Calu3 (cell line): ENCODE results near the gene USP15. TPM values are rescaled to one million over a fixed set of nuclear protein-coding genes. Genes with fewer than 3 reads are reported as not detected.

Experiments
- BruUV-seq: library from RNA; stranded (reverse); fragments of 400-500 nt; replicated peaks from 2 replicates; lab custom pipeline; 2021; lab: Mats Ljungman, UMichigan
- CTCF ChIA-PET: fragments of 300-600 bp; sonication (Branson Sonifier 250); formaldehyde crosslinking; loops from one replicate; lab custom pipeline; 2022; ENCODE audit warnings: antibody characterized with exemption; lab: Charles Lee
- DNase-seq: peaks from one replicate; pipeline ENCODE4 v3.0.0; 2022
- H3K27ac Mint-ChIP-seq: one replicate; pipeline ENCODE4 v1.8.0; 2022; ENCODE audit warnings: mixed read lengths; ENCODE audit not compliant: unreplicated experiment
- H3K27me3 Mint-ChIP-seq: one replicate; pipeline ENCODE4 v1.8.0; 2022; ENCODE audit warnings: mixed read lengths; ENCODE audit not compliant: unreplicated experiment
- H3K36me3 Mint-ChIP-seq: one replicate; pipeline ENCODE4 v1.8.0; 2022; ENCODE audit warnings: mild to moderate bottlenecking, moderate library complexity, mixed read lengths; ENCODE audit not compliant: insufficient read depth, unreplicated experiment
- H3K4me1 Mint-ChIP-seq: one replicate; pipeline ENCODE4 v1.8.0; 2022; ENCODE audit warnings: mild to moderate bottlenecking, low read depth, mixed read lengths; ENCODE audit not compliant: unreplicated experiment
- H3K4me3 Mint-ChIP-seq: one replicate; pipeline ENCODE4 v1.8.0; 2022; ENCODE audit warnings: mild to moderate bottlenecking, low read depth, moderate library complexity, mixed read lengths; ENCODE audit not compliant: unreplicated experiment
- H3K9me3 Mint-ChIP-seq: one replicate; pipeline ENCODE4 v1.8.0; 2022; ENCODE audit warnings: low read depth, mixed read lengths; ENCODE audit not compliant: unreplicated experiment
- CTCF ChIP-seq: fragments of 200-600 bp; IDR thresholded peaks from one replicate; pipeline ENCODE4 v1.8.0; 2022; ENCODE audit warnings: antibody characterized with exemption; ENCODE audit not compliant: unreplicated experiment
- intact Hi-C: fragments of 100-400 bp; cut with micrococcal nuclease; formaldehyde crosslinking; loops from one replicate; pipeline ENCODE4 v1.10.0; 2022; ENCODE audit not compliant: unreplicated experiment
- total RNA-seq: library from RNA; stranded (reverse); gene quantifications from 2 replicates; pipeline ENCODE4 v1.2.3, GENCODE V29; 2022

USP15 gene
- total RNA-seq, 1 experiment from 2014 or later, result 66.1 TPM

- H3K27me3 Mint-ChIP-seq, result no peaks in the 10 kb centered on the region
- H3K27ac Mint-ChIP-seq, result no peak overlapping the region
- no TSS peak for BruUV-seq
- H3K9me3 Mint-ChIP-seq, result no peaks in the 10 kb centered on the region
- H3K4me3 Mint-ChIP-seq, result no peak overlapping the region
- H3K36me3 Mint-ChIP-seq, result peaks cover 5% of the 10 kb centered on the region
- H3K4me1 Mint-ChIP-seq, result no peaks in the 10 kb centered on the region
- no peak for DNase-seq
- CTCF ChIA-PET, result no interaction called here
- no peak for TF ChIP-seq CTCF
- intact Hi-C loops, result no loop called here
Measured at GRCh38 chr12:62400135-62400534, 139.9 kb downstream of the USP15 start.

- no TSS peak for BruUV-seq
- CTCF ChIA-PET, result no interaction called here
- Mint-ChIP-seq H3K36me3 (no peaks in the 10 kb centered on the region), H3K4me1 (no peaks in the 10 kb centered on the region), H3K27ac (no peak overlapping the region), H3K27me3 (no peaks in the 10 kb centered on the region), H3K4me3 (no peak overlapping the region), H3K9me3 (no peaks in the 10 kb centered on the region)
- intact Hi-C loops, result no loop called here
- DNase-seq, result no peak
- TF ChIP-seq CTCF, result no peak
Measured at GRCh38 chr12:62401631-62402030, 141.4 kb downstream of the USP15 start.

- Mint-ChIP-seq H3K9me3 (no peaks in the 10 kb centered on the region), H3K27me3 (no peaks in the 10 kb centered on the region), H3K27ac (no peak overlapping the region), H3K36me3 (no peaks in the 10 kb centered on the region), H3K4me1 (no peaks in the 10 kb centered on the region), H3K4me3 (no peak overlapping the region)
- DNase-seq, result no peak
- intact Hi-C loops, result no loop called here
- no peak for TF ChIP-seq CTCF
- no TSS peak for BruUV-seq
- CTCF ChIA-PET, result no interaction called here
Measured at GRCh38 chr12:62403031-62403430, 142.8 kb downstream of the USP15 start.

GRCh38 chr12:62407587-62407986 lies 147.4 kb downstream of the USP15 start:
- no peaks in the 10 kb centered on the region for H3K9me3 Mint-ChIP-seq
- H3K27ac Mint-ChIP-seq, result no peak overlapping the region
- no peak for DNase-seq
- H3K27me3 Mint-ChIP-seq, result no peaks in the 10 kb centered on the region
- TF ChIP-seq CTCF, result no peak
- intact Hi-C loops, result no loop called here
- H3K4me3 Mint-ChIP-seq, result no peak overlapping the region
- CTCF ChIA-PET, result no interaction called here
- no TSS peak for BruUV-seq
- no peaks in the 10 kb centered on the region for H3K4me1 Mint-ChIP-seq
- no peaks in the 10 kb centered on the region for H3K36me3 Mint-ChIP-seq
